GM21367 (cell line): ENCODE measurements around the gene UQCR11.
"Not testable (repeated sequence)": the region's sequence is repeated elsewhere in the genome, so short reads cannot be mapped to it uniquely, and the experiment has no call there.

ENCODE experiments used
- ATAC-seq: cut with Tn5 transposase; IDR thresholded peaks from one replicate; pipeline ENCODE4 v1.9.1; 2021; ENCODE audit not compliant: unreplicated experiment

The UQCR11 gene

DNA sequence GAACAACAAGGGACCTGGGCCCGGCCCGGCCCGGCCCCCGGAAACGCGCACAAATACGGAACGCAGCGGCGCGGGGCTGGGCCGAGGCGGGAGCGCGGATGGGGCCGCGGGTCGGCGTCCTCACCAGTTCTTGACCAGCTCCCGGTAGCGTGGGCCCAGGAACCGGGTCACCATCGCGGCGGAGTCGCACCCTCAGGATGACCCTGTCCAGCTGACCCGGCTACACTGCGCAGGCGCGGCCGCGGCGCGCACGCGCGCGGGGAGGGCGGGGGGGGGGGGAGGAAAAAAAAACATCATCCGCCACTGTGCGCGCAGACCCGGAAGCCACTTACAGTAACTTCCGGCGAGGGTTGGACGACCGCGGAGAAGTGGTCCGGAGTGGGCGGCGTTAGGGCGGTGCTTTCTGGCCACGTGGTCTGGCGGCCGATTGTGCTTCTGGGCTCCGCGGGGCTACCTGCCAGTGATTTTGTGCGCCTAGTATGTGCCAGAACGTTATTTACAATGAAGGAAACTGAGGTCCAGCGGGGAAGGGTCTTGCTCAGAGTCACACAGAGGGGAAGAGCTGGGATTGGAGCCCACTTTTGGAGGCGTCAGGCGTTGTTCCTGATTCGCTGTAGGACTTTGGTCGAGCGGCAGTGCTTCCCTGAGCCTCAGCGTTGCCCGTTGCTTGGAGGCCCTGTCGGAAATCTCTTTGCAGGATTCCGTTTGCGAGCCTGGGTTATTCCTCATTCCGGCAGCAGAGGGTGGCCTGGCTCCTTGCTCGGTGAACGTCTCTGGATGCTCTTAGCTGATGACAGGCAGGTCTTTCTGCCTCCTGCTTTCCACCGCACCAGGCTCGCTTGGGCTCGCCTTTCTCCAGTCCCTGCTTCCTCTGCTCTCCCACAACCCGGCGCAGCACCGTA is at the start of gene UQCR11:
TSS of gene UQCR11 (minus strand) at position 227 of the 902 bp plus-strand sequence. CDS start at position 174, 53 bp downstream.
- ATAC-seq = peak; percentile 65

DNA sequence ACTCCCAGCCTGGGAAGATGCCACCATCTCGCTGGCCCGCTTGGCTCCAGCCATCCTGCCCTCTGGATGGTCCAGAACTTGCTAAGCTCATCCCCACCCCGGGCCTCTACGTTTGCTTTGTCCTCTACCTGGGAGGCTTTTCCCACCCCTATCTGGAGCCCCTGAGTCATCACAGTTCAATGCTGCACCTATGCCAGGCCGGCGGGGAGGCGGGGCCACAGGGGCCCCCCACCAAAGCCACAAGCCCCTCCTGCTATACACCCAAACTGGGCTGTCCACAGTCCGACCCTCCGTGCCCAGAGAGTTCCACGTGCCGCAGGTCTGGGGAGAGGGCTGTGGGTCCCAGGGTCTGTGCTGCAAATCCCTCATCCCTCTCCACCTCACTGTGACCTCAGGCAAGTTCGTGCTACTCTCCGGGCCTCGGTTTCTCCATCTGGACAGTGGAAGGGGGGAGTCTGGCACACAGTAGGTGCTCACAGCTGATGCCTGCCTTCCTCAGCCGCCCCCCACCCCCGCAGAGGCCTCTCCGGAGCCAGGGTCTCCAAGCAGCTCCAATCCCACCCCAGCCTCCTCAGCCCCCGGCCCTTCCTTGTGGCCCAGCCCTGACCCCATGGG is 49.0 kb upstream of the UQCR11 start:
- no peak for ATAC-seq

DNA sequence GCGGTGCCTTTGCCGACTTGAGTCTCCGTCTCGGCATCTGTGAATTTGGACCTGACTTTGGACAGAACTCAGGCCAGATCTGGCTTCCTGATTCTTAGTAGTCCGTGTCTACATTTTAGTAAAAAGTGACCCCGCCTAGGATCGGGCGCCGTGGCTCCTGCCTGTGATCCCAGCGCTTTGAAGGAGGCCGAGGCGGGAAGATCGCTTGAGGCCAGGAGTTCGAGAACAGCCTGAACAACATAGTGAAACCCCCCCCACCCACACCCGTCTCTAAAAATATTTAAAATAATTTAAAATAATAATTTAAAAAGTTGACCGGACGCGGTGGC is 48.0 kb upstream of the UQCR11 start:
- no peak for ATAC-seq

DNA sequence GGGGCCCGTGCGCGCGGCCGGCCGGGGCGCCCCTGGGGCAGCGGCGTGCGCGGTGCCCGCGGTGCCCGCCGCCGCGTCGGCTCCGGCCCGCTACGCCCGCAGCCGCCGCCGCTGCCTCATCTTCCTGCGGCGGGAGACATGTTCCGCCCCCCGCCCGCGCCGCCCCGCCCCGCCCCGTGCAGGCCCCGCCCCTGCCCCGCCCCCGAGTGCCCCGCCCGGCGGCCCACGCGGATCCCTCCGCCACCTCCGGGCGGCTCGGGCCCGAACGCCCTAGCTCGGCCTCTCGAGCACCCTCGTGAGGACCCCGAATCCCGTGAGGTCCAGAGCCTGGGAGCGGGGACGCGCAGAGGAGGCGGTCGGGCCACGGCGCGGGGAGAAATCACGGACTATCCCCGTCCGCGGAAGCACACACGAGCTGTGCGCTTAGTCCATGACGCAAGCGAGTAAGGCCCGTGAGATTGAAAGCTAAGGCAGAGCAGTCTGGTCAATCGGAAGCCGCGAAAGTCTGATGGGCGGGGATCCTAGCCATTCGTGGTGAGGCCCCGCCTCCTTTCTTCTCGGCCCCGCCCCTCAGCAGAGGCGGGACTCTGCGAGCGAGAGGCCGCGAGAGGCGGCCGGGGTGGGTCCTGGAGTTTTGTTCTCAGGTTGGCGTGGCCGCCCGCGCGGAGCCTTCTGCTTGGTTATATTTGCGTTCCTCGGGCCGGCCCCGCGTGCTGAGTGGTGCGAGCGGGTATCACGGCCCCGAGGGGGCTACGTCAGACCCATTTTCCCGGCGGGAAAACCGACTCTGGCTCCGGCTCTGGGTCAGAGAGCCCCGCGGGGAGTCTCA is 47.4 kb upstream of the UQCR11 start, which contains the start of gene TCF3:
TSS of gene TCF3 (minus strand) at position 145 of the 829 bp plus-strand sequence. CDS start 2,367 bp downstream, outside the sequence.
- peak; percentile 50 for ATAC-seq

DNA sequence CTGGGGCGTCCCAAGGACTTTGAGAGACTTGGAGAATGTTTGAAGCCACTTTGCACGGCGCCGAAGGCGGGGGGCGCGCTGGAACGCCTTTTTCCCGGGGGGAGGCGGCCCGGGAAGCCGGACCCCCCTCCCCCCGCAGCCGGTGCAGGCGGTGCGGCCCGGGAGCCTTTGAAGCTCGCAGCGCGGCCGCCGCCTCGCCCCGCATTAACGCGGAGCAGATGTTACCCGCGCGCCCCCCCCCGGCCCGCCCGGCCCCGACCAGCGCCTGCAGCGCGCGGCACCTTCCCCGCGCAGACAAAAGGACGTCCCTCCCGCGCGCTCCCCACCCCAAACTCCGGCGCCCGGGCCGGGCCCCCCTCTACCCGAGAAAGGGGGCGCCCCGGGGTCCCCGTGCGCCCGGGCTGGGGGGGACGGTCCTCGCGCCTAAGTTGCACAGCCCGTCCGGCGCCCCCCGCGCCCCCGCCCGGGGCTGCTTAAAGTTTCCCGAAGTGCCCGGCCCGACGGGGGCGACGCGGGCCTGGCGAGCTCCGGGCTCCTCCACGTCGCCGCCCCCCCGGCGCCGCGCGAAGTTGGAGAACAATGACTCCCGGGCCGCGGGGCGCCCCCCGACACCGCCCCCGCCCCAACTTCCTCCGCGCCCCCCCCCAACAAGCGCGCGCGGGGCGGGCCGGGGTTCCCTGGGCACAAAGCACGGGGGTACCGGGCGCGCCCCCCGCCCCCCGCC is 46.5 kb upstream of the UQCR11 start:
- ATAC-seq = no peak

DNA sequence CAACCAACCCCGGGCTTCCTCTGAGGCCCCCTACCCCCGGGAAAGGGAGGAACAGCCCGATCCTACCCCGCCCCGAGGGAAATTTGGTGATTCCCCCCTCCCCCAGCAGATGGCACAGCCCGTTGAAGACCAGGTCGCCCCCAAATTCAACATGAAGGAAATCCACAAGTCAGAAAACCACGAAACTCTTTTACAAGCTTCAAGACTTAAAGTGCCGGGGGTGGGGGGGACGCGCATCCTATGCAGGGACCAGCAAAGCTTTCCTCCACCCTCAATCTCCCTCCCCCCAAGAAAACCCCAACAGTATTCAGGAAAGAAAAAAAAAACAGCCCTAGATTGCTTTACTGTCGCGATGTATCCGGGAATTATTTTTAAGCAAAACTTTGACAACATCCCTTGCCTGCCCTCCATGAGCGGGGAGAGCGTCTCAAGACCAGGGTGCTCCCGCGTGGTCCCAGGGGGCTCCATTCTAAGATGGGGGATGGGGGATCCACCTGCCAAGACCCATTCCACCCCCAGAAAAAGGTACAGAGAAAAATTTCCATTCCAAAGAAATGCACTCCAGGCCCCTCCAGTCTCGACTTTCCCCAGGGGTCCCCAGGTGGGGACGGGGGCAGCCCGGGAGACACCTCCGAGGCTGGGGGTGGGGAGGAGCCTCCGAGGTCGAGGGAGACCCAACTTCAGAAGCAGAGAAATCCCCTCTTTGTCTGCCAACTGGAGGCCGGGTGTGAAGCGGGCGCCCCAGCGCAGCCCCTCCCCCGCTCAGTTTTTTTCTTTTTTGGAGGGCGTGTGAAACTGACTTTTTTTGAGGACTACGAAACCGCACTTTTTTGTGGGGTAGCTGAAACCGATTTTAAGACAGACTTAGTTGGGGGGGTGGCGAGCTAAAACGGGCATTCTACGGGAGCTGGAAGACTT is 45.6 kb upstream of the UQCR11 start:
- ATAC-seq = no peak

DNA sequence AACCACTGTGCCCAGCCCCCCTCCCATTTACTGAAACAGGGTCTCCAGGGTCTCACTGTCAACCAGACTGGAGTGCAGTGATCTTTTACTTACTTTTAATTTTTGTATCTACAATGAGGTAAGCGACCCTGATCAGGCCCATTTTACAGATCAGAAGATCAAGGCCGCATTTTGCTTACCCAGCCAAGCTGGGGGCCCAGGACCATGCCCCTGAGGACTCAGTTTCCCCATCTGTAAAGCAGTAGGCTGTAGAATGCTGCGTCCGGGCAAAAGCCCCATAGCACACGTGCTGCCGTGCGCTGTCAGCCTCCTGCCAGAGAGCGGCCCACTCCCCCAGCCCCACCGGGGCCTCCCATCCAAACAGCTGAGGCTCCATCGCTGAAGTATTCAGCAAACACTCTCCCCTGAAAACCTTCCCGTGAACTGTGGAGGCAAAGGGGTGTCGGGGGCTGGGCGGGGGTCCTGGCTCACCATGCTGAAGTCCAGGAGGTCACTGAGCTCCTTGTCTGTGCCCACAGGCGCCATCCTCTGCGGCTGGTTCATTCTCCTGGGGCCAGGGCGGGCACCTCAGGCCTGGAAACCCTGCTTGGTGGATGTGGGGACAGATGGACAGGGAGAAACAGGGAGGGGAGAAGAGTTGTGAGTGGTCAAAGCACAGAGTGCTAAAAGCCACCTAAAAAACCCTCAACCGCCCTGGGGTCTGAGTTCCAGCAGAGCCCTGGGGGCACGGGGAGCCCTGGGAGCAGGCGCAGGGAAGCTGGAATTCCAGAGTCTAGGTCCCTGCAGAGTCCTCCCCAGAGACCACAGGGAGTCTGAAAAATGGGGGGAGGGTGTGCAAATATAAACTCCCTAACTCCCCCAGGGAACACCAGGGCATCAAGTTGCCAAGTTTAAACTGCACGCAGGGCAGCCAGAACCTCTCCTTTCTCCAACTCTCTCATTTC is 44.7 kb upstream of the UQCR11 start:
- ATAC-seq = no peak

DNA sequence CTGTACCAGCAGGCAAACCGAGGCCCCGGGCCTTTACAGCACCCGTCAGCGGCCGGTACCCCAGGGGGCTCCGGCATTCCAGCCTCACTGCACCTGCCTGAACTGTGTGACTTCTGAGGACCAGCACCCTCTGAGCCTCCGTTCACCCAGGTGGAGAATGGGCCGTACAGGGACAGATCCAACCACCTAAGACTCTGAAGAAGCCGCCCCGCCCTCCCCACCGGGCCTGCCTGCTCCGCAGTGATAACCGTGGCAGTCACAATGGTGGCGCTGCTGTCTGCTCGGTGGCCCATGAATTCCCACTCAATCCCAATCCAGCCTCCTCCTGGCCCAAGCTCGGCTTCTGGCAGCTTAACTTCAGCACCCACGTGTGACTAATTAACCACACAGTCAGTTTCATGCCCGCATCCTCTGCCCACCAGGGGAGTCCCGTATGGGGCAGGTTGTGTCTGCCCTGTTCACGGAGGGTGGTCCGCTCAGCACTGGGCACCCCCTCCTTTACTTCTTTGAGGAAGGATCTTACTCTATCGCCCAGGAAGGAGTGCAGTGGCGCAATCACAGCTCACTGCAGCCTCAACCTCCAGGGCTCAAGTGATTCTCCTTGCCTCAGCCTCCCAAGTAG is 43.8 kb upstream of the UQCR11 start:
- no peak for ATAC-seq

DNA sequence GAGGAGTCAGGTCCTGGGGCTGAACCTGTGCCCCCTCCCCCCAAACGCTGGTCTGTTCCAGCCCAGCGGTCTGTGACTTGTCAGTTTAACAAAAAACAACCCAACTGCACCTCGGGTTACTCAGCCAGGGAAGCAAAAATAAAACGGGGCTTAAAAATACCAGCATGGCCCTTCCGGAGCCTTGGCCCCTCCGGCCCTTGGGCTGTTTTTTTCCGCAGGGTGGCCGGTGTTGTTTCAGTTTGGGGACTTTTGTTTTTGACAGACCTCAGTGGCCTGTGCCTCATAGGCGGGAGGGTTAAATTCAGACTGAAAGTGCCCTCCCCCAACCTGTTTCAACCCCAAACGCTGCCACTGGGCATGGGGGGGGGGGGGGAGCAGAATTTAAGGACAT is 43.2 kb upstream of the UQCR11 start:
- ATAC-seq = no peak

DNA sequence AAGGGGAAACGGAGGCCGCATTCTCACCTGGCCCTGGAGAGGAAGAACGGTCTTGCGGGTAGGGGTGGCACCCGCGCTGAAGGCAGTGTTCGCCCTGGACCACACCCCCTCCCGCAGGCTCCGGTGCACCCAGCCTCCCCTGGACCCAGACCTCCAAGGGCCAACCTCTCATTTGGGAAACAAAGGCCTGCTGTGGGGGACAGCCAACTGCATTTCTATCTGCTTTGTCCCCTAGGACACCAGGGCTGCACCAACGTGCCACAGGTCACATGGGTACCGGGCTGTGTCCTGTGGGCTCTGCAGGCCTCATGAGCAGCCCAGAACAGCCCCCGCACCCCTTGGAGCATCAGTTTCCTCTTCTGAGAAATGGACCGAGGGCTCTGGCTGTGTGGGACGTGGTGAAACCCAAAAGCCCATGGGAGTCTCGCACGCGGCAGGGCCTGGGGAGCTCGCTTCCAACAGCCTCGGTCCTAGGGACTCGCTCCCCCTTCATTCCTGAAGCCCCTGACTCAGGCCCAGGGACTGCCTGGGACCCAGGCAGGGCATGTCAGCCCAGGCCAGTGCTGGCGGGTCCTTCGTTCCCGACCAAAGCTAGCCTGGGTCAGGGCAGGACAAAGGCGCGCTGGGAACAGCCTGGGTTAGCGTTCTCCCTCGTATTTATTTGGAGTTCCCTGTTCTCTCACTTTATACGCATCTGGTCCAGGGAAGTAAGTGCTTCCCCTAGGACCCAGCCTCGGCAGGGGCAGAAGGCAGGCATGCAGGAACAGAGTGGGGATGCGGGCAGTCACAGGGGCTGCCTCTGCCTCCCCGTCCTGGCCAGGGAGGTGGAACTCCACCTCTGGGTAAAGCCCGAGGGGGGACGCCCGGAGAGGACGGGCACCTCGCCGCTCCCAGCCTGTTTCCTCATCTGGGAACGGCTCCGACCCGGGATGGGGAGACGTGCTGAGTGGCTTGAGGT is 42.5 kb upstream of the UQCR11 start:
- no peak for ATAC-seq

DNA sequence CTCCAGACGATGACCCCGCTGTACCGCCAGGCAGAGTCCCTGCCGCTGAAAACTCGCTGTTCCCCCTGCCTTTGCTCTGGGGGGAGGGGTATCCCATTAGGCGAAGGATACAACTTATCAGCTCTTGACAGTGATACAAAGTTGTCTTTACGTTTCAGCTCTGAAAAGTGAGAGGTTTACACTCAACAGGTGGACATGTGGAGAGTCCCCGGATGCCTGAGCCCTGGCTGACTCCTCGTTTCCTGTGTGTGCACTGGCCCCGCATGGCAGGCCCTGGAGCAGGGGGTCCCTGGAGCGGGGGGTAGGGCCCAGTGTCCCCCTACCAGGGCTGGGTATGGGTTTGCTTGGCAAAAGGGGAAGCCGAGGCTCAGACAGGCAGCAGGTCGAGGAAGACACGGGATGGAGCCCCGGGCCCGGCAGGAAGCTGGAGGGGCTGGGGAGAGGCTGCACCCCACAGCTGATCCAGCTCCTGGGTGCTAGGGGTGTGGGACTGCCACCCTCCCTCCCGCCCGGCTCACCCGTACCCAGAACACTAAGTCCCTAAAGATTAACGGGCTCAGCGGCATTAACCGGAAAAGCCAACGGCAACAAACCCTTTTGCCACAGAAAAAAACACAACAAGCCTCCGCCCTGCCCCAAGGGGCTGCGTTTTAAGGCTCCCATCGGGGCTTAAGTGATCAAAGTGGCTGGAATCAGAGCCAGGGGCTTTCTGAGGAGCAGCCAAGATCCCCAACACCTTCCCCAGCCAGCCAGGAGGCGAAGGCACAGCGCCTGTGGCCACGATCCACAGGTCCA is 41.6 kb upstream of the UQCR11 start:
- no peak for ATAC-seq

DNA sequence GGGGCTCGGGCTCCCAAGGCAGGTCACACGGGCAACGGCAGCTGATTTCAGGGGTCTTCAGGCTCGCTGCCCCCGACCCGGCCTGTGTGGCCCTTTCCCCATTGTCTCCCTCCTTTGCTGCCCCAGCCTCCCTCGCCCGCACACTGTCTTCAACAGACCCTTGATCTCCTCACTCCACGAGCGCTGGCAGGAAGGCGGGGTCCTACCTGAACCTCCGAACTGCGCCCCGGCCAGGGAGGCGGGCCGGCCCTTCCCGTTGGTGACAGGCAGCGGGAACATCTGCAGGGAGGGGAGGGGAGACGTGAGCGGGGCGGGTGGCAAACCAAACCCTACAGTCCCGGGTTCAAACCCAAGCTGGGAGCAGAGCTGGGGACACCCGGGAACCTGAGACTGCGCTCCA is 40.9 kb upstream of the UQCR11 start:
- no peak for ATAC-seq

DNA sequence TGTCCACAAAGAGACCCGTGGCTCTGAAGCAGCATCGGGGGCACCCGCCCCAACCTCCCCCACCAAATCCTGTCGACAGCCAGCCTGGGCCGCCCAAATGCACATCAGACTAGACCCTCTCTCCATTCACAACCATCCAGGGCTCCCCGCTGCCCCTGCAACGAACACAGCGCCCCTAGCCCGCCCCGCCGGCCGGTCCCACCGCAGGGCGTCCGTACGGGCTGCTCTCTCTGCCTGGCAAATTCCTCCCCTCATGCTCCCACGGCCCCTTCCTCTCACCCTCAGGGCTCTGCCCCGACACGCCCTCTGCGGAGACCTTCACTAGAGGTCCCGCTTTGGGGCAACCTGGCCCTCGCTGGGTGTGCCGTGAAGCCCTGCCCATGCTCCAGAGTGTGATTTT is 40.0 kb upstream of the UQCR11 start:
- ATAC-seq = no peak

DNA sequence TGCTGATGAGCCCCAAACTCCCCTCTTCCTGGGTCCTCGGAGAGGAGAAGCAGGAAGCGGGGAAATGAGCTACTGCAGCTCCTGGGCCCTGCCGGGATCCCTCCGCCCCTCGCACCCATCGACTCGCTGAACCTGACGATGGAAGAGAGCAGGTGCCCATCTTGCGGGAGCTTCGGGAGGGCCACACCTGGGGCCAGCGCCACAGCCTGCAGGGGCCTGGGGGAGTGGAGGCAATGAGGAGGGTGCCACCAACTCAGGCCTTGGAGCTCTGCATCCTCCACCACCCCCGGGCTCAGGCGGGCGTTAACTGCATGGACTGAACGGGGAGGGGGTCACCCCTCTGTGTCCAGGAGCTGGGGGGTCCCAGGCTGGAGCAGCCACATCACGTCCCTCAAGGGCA is 38.8 kb upstream of the UQCR11 start:
- no peak for ATAC-seq

DNA sequence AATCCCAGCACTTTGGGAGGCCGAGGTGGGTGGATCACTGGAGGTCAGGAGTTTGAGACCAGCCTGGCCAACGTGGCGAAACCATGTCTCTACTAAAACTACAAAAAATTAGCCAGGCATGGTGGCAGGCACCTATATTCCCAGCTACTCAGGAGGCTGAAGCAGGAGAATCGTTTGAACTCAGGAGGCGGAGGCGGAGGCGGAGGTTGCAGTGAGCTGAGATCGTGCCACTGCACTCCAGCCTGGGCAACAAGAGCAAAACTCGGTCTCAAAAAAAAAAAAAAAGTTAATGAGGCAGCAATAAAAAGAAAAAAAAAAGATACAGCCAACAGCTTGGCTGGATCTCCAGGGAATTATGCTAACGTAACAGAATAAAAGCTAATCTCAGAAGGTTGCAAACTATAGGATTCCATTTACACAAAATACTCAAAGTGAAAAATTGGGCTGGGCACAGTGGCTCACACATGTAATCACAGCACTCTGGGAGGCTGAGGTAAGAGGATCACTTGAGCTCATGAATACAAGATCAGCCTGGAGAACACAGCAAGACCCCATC is 35.7 kb upstream of the UQCR11 start:
- not testable (repeated sequence) for ATAC-seq
